Measurements from ENCODE around the gene KATNBL1.

The KATNBL1 gene

DNA sequence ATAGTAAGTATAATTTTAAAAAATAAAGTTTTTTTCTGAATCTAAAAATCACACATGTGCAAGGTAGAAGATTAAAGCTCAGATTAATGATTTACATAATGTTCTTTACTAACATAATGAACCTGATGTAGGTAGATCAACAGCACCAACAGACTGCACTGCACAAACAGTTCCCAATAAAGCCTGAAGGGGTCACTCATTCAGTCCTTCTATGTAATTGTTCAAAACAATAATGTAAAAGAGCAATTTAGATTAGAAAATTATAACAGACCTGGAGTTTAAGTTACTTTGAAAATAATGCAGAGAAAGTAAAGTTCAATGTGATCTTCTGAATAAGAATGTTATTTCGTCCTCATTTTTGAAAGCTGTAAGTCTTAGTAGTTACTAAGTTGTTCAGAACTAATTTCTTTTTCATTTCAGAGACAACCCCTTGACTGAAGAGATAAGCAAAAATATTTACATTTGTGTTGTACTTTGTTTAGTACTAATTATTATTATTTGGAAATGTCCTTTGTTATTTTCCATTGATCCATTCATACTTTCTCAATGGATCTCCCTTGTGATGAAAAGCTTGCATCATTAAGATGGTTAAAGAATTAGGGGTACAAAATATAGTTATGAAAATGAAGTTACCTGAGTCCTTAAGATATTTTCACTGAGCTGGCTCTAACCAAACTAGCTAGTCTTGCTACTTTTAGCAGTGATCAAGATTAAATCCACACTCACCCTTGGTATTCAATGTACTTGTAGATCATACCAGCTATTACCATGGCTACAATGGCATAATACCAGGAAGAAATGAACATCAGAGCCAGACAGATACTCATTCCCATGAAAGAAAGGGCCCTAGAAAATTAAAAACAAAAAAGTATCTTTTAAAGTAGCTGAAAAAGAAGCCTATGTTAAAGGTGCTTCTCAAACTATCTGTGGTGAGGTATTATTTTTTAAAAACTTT, 31.8 kb upstream of the KATNBL1 start:
- TF ChIP-seq, protein P1, sequence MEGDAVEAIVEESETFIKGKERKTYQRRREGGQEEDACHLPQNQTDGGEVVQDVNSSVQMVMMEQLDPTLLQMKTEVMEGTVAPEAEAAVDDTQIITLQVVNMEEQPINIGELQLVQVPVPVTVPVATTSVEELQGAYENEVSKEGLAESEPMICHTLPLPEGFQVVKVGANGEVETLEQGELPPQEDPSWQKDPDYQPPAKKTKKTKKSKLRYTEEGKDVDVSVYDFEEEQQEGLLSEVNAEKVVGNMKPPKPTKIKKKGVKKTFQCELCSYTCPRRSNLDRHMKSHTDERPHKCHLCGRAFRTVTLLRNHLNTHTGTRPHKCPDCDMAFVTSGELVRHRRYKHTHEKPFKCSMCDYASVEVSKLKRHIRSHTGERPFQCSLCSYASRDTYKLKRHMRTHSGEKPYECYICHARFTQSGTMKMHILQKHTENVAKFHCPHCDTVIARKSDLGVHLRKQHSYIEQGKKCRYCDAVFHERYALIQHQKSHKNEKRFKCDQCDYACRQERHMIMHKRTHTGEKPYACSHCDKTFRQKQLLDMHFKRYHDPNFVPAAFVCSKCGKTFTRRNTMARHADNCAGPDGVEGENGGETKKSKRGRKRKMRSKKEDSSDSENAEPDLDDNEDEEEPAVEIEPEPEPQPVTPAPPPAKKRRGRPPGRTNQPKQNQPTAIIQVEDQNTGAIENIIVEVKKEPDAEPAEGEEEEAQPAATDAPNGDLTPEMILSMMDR (IDR thresholded peaks at IDR 0.05; ENCODE audit: poor library complexity, severe bottlenecking) = peak; percentile 83
- Histone ChIP-seq H3K27ac (ENCODE audit: poor library complexity, severe bottlenecking) (peak overlapping the region; percentile 98), H3K9me3 (ENCODE audit: severe bottlenecking) (no peaks in the 10 kb centered on the region), H3K27me3 (ENCODE audit: insufficient read depth, poor library complexity, severe bottlenecking) (no peaks in the 10 kb centered on the region), H3K36me3 (ENCODE audit: low read depth) (peaks cover 53% of the 10 kb centered on the region), H3K4me1 (ENCODE audit: insufficient read depth, poor library complexity, severe bottlenecking) (peaks cover 20% of the 10 kb centered on the region), H3K4me3 (ENCODE audit: severe bottlenecking) (no peak overlapping the region)
- DNase-seq (ENCODE audit: low spot score) (no peak), ATAC-seq (ENCODE audit: low read depth) (no peak)

DNA sequence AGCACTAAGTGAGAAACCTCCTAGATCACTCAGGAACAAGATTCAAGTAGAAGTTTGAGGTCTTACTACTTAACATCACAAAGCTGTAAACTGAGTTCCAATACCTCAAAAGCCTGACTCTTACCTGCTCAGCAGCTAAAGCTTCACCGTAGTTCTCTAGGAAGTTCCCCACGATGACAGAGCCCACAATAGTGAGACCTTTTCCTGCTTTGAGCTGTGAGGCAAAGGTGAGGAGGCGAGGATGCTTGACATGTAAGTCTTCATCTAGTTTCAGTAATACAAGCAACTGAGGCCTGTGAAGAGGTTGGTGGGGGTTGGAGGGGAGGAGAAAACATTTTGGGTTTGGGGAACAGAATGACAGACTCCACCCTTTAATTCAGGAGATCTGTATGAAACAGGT, 30.6 kb upstream of the KATNBL1 start:
- no peak for ATAC-seq (ENCODE audit: low read depth)
- peak overlapping the region; percentile 98 for H3K27ac ChIP-seq (ENCODE audit: poor library complexity, severe bottlenecking)

DNA sequence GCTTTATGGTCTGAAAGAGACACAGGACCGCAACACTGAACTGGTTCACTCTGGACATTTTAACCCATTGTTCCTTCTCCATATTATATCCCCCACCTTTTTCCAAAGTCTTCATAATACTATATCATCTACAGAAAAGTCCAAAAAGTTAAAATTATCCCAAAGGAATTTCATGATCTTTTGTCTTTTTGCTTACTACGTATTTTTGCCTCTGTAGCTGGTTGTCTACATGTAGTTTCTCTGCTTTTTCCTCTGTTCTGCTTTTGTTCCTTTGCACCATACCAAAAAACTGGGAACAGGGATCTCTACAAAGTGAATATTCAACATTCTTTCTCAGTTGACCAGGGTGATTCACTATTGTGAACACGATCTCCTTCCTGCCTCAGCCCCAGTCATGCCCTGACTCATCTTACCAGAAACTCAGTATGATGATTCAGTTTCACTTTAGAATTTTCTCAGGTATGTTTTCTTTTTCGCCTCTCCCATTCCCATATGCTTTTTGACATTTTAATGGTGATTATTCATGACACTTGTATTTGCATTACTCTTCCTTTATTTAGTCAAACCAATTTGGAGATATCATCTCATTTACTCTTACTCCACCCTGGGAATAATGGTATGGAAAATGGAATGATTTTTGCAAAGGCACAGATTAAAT, 29.4 kb upstream of the KATNBL1 start:
- no peak overlapping the region for H3K4me3 ChIP-seq (ENCODE audit: severe bottlenecking)

More for the DNA sequence above, 30.6 kb upstream of the KATNBL1 start:
- H3K4me3 ChIP-seq (ENCODE audit: severe bottlenecking) = no peak overlapping the region
- peaks cover 62% of the 10 kb centered on the region for H3K36me3 ChIP-seq (ENCODE audit: low read depth)
- no peak for DNase-seq (ENCODE audit: low spot score)
- no peaks in the 10 kb centered on the region for H3K27me3 ChIP-seq (ENCODE audit: insufficient read depth, poor library complexity, severe bottlenecking)
- no peaks in the 10 kb centered on the region for H3K9me3 ChIP-seq (ENCODE audit: severe bottlenecking)
- H3K4me1 ChIP-seq (ENCODE audit: insufficient read depth, poor library complexity, severe bottlenecking) = peaks cover 20% of the 10 kb centered on the region
- TF ChIP-seq, protein P1 (IDR thresholded peaks at IDR 0.05; ENCODE audit: poor library complexity, severe bottlenecking) = no peak

DNA sequence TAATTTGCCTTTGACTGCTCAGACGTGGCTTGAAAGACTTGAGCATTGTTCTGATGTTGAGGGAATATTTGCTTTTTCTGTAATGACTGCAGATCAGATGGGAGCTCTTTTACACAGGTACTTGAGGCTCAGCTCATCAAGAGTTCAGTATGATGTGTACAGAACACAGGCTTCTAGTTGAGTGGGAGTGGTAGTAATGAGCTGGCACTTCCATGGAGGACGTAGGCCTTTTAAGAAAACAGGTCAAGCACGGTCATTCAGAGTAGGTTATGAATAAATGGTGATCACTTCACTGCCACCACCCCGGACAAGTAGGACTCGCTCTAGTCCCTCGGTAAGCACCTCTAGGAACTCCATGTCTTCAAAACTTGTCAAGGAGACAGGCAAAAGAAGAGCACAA, 23.7 kb upstream of the KATNBL1 start:
- Histone ChIP-seq H3K9me3 (ENCODE audit: severe bottlenecking) (no peaks in the 10 kb centered on the region), H3K36me3 (ENCODE audit: low read depth) (peaks cover 72% of the 10 kb centered on the region), H3K4me3 (ENCODE audit: severe bottlenecking) (no peak overlapping the region), H3K4me1 (ENCODE audit: insufficient read depth, poor library complexity, severe bottlenecking) (peaks cover 13% of the 10 kb centered on the region), H3K27ac (ENCODE audit: poor library complexity, severe bottlenecking) (no peak overlapping the region), H3K27me3 (ENCODE audit: insufficient read depth, poor library complexity, severe bottlenecking) (no peaks in the 10 kb centered on the region)
- ATAC-seq (ENCODE audit: low read depth) (no peak), DNase-seq (ENCODE audit: low spot score) (no peak)
- TF ChIP-seq, protein P1 (IDR thresholded peaks at IDR 0.05; ENCODE audit: poor library complexity, severe bottlenecking) = no peak

More for the DNA sequence above, 29.4 kb upstream of the KATNBL1 start:
- Histone ChIP-seq H3K36me3 (ENCODE audit: low read depth) (peaks cover 63% of the 10 kb centered on the region), H3K4me1 (ENCODE audit: insufficient read depth, poor library complexity, severe bottlenecking) (peaks cover 20% of the 10 kb centered on the region), H3K27me3 (ENCODE audit: insufficient read depth, poor library complexity, severe bottlenecking) (no peaks in the 10 kb centered on the region), H3K27ac (ENCODE audit: poor library complexity, severe bottlenecking) (peak overlapping the region; percentile 98), H3K9me3 (ENCODE audit: severe bottlenecking) (no peaks in the 10 kb centered on the region)
- peak; percentile 99 for ATAC-seq (ENCODE audit: low read depth)
- TF ChIP-seq, protein P1 (IDR thresholded peaks at IDR 0.05; ENCODE audit: poor library complexity, severe bottlenecking) = no peak
- DNase-seq (ENCODE audit: low spot score) = peak; percentile 89

Data from RWPE2 (cell line).